ENCODE data around the gene ARHGAP26. TPM values are rescaled to one million over a fixed set of nuclear protein-coding genes. Genes with fewer than 3 reads are reported as not detected.

ARHGAP26 gene
- total and polyA plus RNA-seq, 2 of the 4 experiments (the other 2 are of a cell fraction): 0.54 to 0.56 TPM

- Histone ChIP-seq H3K27me3 (ENCODE audit: control insufficient read depth, insufficient read depth, low read length) (no peaks in the 10 kb centered on the region), H4K5ac (ENCODE audit: low read depth, low read length) (no peak overlapping the region), H3K18ac (ENCODE audit: low read depth, low read length) (no peak overlapping the region), H2BK15ac (ENCODE audit: low read depth, low read length) (no peak overlapping the region), H2BK5ac (ENCODE audit: low read depth, low read length, poor library complexity, severe bottlenecking) (no peak overlapping the region), H3K4ac (ENCODE audit: low read depth, low read length) (no peak overlapping the region), H2AK5ac (ENCODE audit: low read depth, low read length) (no peak overlapping the region), H2BK120ac (ENCODE audit: low read depth, low read length) (no peak overlapping the region), H4K20me1 (ENCODE audit: insufficient read depth, low read length) (no peaks in the 10 kb centered on the region), H4K91ac (ENCODE audit: insufficient read depth, low read depth, low read length) (no peak overlapping the region), H3K23ac (ENCODE audit: low read depth, low read length) (no peak overlapping the region), H3K4me2 (ENCODE audit: low read depth, low read length) (no peak overlapping the region), H2AK9ac (replicated peaks; ENCODE audit: low read depth, low read length, poor library complexity) (no peak overlapping the region), H3K9me3 (ENCODE audit: control insufficient read depth, insufficient read depth, low read length) (no peaks in the 10 kb centered on the region), H3K14ac (replicated peaks; ENCODE audit: low read depth, low read length) (no peak overlapping the region), H3K9me1 (ENCODE audit: insufficient read depth, low read length) (no peaks in the 10 kb centered on the region), H3K56ac (ENCODE audit: extremely low read depth, insufficient read depth, low read length) (0 out of 2 replicates have a peak overlapping the region, but pooled peaks have one; percentile 3), H3K36me3 (ENCODE audit: control insufficient read depth, insufficient read depth, low read length) (no peaks in the 10 kb centered on the region), H3K4me3 (ENCODE audit: insufficient read depth, low read depth, low read length) (no peak overlapping the region), H2AFZ (replicated peaks; ENCODE audit: low read length, poor library complexity) (no peak overlapping the region), H3K4me1 (ENCODE audit: control insufficient read depth, insufficient read depth, low read length) (no peaks in the 10 kb centered on the region), H4K8ac (ENCODE audit: low read depth in 2 of 2, low read length in 2 of 2) (no peak overlapping the region), H3K27ac (ENCODE audit: insufficient read depth, low read length) (no peak overlapping the region), H2BK20ac (ENCODE audit: low read depth, low read length) (no peak overlapping the region), H3K79me1 (ENCODE audit: low read depth in 1 of 2, low read length in 2 of 2) (no peaks in the 10 kb centered on the region), H3K9ac (ENCODE audit: low read depth, low read length) (no peak overlapping the region)
- ChIA-PET POLR2A (ENCODE audit: unreplicated experiment) (interaction anchor here (0.6 kb wide), 1 partner anchor 12 kb away, joined by 3 read pairs; no protein-coding TSS in a partner anchor), CTCF (interaction anchor here (0.6 kb wide), 2 partner anchors 116 to 1035 kb away, joined by 5 to 8 read pairs; no protein-coding TSS in a partner anchor)
- no TSS peak for BruUV-seq (replicated peaks)
- DNase-seq: no peak
- WGBS, 2 experiments (ENCODE audit: extremely low coverage in 2 of 2, insufficient read length in 1 of 2): no CpG with 5 or more reads among the region's 4 CpGs
- in situ Hi-C loops (cut with MboI; ENCODE audit: low sequenced_read_pairs) (no loop called here), dilution Hi-C loops (cut with HindIII; ENCODE audit: low sequenced_read_pairs, unreplicated experiment) (no loop called here), intact Hi-C loops (cut with micrococcal nuclease) (no loop called here)
- no peak for ATAC-seq (ENCODE audit: low read depth)
- no peak for TF ChIP-seq MXI1 (IDR thresholded peaks at IDR 0.05; ENCODE audit: borderline replicate concordance, low read depth, low read length)
- no peak for TF ChIP-seq CEBPB (IDR thresholded peaks at IDR 0.05; ENCODE audit: low read depth, low read length)
- no peak for TF ChIP-seq NFE2L2 (IDR thresholded peaks at IDR 0.05; ENCODE audit: low read depth, low read length)
- no peak for TF ChIP-seq SMC3 (IDR thresholded peaks at IDR 0.05; ENCODE audit: low read depth, low read length)
- no peak for TF ChIP-seq FOS (IDR thresholded peaks at IDR 0.05; ENCODE audit: low read depth, low read length)
- TF ChIP-seq MAZ (IDR thresholded peaks at IDR 0.05; ENCODE audit: borderline replicate concordance, low read depth, low read length): no peak
Measured at GRCh38 chr5:142946547-142947426, 176.6 kb downstream of the ARHGAP26 start.
